ENCODE results near the gene TMEM169.
A peak's percentile ranks its signal among the peaks of the same experiment; 100 is the strongest.

Gene TMEM169, protein sequence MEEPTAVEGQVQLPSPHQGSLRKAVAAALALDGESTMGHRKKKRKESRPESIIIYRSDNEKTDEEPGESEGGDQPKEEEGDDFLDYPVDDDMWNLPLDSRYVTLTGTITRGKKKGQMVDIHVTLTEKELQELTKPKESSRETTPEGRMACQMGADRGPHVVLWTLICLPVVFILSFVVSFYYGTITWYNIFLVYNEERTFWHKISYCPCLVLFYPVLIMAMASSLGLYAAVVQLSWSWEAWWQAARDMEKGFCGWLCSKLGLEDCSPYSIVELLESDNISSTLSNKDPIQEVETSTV

DNA sequence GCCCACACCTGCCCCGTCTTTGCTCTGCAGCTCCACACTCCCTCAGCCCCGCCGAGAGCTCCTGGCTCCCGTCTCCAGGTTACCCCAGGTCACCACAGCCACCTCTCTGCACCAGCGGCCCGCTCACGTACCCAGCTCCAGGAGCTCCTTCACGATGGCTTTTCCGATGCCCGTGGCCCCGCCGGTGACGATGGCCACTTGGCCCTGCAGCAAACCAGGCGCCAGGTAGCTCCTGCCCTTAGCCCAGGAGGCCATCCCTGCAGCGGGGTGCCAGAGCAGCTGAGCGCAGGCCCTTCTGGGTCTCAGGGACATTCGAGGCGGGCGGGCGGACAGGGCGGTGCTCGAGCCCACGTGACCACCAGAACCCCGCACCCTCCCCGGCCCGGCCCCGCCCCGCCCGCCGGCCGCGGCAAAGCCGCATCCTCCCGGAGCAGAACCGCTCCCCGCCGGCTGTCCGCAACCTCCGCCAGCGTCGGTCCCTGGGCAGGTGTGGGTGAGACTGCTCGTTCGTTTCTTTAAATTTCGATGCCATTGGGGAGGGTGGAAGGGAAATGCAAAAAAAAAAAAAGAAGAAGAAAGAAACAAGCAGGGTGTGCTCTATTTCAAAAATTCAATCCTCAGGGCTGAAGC lies at the start of gene TMEM169, which contains the start of gene PECR:
TMEM169 (plus strand) TSS at position 433 of the 630 bp plus-strand sequence. CDS start 14,045 bp downstream, outside the sequence.
PECR (minus strand) TSS at position 323 of the 630 bp plus-strand sequence; CDS start at position 255, 68 bp downstream.
- DNase-seq (ENCODE audit: low read depth): peak; percentile 58

DNA sequence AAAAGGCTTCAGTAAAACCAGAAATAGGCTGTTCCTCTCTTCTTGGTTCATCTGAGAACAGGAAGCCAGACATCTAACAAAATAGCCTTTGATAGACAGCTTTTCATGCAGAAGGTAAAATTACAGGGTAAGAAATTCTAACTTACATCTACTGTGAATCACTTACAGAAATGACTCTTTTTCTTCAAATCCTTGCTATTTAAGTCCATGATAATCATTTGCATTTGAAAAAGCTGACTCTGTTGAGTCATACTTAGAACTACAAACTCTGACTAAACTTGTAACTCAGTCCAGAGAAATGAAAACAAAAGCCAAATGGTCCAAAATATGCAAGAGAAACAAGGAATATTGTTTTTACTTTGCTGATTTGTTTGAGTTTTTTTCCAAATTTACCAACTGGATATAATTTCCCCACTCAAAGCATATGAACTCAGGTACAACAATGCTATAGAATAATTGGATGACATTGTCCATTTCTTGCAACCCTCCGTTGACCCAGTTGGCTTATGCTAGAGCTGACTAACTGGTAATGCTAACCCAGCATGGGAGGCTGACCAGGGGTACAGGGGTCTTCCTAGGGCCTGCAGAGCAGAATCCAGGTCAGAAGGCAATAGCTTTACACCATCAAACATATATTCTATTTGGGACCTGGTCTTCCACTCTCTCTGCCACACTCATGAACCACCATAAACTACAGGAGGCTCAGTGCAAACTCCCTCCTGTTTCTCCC lies 49.6 kb upstream of the TMEM169 start:
- DNase-seq (ENCODE audit: low read depth): no peak

DNA sequence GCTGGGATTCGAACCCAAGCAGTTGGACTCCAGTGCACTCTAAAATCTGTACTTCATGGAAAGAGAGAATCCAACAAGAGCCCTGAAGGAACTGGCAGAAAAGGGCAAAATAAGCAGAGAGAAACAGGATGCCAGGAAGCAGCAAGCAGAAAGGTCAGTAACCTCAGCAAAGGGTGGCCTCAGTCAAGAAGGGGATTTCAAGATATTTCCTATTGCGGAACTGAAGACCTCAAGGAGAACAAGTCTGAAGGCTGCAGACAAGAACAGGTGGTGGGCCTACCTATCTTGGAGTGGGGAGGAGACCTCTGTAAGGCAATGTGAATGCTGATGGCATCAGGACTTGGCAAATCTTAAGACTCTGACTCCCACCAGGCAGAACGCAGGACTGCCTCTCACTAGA lies 48.3 kb upstream of the TMEM169 start:
- no peak for DNase-seq (ENCODE audit: low read depth)

DNA sequence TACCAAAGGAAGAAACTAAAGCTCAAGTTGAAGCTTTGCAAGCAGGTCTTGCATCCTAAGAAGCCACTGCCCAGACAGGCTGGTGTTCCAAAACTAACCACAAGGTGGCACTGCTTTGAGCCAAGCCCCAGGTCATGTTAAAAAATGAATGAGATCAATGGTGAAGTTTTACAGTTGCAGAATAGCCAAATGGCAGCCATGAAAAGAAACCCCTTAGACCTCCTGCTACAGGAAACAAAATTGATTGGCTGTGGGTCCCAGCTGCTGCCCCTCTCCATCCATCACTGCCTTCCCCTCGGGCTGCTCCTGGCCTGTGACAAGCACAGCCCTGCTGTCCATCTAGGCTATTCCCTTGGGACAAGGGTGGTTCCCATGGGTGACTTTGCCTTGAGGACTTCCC lies 47.7 kb upstream of the TMEM169 start:
- DNase-seq (ENCODE audit: low read depth): peak; percentile 42

DNA sequence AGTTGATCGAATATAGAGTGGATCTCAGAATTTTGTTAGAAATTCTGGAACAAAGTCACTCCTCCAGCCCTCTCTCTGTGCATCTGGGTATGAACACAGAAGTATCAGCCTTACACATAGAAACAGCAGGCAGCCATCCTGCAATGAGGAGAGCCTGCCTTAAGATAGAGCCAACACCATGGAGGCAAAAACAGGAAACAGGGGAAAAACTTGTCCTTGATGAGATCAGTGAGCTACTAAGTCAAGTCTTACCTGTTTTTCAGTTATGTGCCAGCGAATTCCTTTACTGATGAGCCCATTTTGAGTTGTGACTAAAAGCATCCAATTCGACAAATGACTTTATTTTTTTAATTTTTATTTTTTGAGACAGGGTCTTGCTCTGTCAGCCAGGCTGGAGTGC lies 41.8 kb upstream of the TMEM169 start:
- no peak for DNase-seq (ENCODE audit: low read depth)

DNA sequence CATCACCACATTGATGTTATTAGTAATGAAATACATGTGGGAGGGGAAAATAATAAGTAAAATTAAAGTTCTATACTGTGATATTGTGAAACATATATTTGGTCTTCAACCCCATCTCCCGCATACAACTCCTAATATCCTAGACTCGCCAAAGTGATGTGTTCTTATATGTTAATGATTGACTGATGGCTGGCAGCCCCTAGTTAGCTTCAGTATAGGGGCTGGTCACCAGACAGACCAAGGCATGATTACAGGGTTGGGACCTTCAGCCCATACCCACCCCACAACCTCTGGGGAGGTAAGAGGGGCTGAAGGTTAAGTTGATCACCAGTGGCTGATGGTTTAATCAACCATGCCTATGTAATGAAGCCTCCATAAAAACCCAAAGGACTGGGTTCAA lies 40.3 kb upstream of the TMEM169 start:
- DNase-seq (ENCODE audit: low read depth): no peak

DNA sequence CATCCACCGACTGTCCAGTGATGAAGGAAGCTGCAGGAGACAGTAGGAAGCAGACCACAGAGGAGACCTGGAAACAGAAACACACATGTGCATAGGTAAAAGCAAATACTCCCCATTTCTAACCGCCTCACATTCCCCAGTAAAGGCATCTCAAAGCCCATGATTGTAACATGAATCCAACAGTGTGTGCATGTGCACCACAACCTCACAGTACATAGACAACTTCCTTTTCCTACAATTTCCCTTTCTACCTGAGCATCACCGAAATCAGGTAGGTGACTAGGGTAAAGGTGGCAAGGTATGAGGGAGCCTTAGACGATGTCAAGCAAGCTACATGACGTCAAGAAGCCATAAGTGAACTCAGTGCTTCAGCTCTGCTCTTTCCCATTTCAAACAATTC lies 37.8 kb upstream of the TMEM169 start:
- DNase-seq (ENCODE audit: low read depth): no peak

DNA sequence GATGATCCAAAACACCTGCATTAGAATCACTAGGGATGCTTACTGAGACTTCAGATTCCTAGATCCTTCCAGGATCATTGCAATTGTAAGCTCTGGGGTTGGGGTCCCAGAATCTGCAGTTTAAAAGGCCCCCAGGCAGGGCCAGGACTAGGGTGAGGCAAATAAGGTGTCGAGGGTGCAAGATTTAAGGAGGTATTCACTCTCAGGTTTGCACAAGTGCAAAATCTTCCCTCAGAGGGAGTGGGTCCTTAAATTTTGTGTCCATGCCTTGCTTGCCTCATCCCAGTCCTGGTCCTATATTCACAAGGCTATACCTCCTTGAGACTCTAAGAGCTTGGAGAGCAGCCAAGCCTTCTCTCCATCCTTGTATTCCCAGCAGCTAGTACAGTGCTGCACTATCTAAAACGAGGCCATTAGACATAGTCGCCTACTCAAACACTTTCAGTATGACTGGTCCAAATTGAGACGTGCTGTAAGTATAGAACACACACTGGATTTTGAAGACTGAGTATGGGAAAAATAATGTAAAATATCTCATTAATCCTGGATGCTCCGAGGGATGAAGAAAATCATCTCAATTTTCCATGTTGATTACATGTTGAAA lies 36.7 kb upstream of the TMEM169 start:
- no peak for DNase-seq (ENCODE audit: low read depth)

DNA sequence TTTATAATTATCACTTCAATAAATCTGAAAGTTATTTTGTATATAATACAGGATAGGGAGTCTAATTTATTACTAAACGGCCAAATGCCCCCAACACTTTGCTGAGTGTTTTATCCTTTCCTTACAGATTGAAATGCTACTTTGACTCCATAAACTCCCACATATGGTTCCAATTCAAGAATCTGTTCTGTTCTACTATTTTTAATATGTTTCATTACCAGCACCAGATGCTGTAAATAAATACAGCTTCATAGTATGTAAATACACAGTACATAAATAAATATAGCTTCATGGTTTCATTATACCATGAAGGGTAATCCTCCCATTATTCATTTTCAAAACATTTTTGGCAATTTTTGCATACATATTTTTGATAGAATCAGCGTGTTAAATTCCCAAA lies 34.3 kb upstream of the TMEM169 start:
- no peak for DNase-seq (ENCODE audit: low read depth)

DNA sequence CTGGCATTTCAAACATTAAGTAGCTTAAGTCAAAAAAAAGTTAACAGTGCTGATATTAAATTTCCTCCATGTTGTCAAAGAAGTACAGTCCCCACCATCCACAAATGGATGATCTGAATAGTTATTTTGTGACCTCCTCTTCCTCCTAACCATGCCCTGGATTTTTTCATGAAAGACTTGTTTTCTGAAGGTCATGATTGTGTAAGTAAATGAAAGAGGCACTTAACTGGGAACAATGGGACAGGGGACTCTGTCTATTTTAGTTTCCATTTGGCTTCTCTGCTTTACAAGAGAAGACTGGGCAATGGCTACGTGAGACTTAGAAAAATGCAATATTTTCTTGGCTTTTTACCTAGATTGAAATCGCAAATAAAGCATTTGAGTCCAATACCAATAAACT lies 32.3 kb upstream of the TMEM169 start:
- DNase-seq (ENCODE audit: low read depth): no peak

DNA sequence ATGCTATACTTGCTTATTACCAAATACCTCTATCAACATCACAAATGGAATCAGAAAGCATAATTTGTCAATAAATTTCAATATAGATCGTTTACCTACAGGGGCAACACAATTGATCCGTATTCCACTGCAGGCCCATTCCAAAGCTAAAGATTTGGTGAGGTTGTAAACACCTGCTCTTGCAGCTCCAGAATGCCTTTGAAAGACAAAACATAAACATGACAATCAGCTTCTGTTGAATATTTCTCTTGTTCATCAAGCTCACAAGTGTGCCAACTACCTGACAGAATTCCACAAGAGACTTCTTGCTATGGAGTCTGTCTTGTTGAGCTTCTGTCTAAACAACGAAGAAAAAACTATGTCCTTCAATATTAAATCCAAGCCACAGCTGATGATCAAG lies 30.4 kb upstream of the TMEM169 start:
- no peak for DNase-seq (ENCODE audit: low read depth)

DNA sequence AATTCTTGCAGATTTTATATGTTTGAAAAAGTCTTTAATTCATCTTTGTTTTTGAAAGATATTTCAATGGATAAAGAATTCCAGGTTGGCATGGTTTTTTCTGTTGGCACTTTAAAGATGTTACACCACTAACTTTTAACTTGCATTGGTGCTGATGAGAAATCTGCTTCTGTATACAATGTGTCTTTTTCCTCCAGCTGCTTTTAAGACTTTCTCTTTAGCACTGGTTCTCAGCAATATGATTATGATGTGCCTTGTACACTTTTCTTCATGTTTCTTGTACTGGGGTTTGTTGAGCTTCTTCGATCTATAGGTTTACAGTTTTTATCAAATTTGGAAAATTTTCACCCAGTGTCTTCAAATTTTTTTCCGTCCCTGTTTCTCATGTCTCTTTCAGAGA lies 29.3 kb upstream of the TMEM169 start:
- DNase-seq (ENCODE audit: low read depth): no peak

DNA sequence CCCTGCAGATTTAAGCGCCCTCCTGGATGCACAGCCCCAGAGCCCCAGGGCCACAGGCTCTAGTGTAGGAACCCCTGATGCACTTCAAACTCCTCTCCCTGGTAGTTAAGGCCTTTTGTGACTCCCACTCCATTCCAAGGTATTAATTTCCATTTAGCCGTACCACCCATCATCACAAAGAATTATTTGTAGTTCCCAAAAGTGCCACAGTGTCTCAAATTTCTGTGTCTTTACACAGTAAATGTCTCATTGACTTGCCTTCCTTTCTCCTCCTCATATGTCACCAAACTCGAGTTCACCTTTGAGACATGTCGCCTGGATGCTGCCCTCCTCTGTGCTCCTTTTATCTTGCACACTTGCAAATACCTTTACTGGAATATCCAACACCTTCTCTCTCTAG lies 26.0 kb upstream of the TMEM169 start:
- no peak for DNase-seq (ENCODE audit: low read depth)

DNA sequence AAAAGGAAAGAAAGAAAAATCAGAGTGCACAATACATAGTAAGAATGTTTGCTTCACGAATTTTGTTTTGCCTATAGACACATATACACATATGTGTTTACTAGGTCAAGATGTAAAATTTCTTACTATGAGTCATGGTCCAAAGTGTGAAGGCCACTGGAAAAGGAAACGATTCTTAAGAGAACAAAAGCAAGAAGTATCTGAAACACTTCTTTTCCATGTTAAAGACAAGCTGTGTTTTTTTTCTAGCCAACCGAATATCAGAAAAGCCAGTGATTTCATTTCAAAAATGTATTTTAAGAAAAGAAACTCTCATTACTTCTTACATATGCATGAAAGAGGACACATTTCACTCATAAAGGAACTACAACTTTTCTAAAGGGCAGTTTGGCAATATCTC lies 25.0 kb upstream of the TMEM169 start:
- DNase-seq (ENCODE audit: low read depth): no peak

DNA sequence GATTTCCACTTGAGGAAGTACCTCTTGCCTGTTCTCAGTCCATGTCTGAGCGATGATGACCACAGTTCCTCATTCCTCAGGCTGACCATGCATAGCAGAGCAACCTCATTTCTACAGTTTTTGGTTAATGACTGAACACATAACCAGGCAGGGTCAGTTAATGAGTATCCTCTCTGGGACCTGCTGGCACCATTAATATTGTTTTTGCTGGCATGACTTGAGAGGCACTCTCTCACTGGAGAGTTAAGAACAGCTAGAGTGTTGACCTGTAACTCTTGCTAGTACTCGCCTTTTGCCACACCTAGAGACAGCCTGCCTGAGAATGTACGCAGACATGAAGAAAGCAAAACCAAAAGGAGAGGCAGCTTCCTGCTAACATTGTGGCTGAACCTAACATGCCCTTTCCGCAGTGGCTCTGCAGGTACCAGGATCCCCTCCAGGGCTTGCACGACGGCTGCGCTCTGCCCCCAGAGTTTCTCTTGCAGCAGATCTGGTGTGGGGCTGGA lies 24.0 kb upstream of the TMEM169 start:
- DNase-seq (ENCODE audit: low read depth): peak; percentile 33

DNA sequence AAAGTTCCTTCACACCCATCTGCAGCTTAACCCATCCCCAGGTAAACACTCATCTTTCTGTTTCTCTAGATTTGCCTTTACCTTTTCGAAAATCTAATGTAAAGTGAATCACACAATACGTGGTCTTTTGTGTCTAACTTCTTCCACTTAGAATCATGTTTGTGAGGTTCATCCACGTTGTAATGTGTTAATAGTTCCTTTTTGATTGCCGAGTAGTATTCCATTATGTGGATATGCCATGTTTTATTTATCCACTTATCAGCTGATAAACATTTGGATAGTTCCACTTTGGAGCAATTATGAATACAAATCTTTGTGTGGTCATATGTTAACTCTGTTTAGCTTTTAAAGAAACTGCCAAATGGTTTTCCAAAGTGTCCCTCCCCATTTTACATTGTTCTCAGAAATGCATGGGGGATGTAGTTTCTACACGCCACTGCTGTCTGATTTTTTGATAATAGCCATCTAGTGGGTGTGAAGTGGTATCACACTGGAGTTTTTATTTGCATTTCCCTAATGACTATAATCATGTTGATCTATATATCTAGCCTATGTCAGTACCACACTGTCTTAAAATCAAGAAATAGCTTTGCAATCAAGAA lies 22.4 kb upstream of the TMEM169 start:
- no peak for DNase-seq (ENCODE audit: low read depth)

DNA sequence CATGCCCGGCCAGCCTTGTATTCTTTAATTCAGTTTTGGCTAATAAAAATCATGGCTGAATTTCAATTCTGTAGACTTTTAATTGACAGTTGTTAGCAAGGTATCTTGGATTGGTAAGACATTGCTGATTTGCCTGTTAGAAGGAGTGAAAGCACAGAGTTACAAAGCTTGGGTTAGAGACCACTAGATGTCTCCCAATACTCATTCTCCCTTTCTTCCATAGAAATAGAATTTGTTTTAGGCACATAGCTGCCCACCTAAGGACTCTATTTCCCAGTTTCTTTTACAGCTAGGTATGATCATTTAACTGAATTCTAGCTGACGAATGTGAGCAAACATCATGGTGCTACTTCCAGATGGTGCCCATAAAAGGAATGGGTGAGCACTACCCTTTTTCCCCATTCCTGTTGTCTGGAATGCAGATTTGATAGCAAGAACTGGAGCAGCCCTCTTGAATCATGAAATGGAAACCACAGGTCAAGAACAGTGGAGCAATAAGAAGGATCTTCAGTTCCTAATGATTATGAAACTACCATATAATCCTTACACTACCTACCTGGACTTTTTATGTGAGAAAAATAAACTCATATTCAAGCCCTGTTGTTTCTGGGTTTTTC lies 17.6 kb upstream of the TMEM169 start:
- DNase-seq (ENCODE audit: low read depth): no peak

DNA sequence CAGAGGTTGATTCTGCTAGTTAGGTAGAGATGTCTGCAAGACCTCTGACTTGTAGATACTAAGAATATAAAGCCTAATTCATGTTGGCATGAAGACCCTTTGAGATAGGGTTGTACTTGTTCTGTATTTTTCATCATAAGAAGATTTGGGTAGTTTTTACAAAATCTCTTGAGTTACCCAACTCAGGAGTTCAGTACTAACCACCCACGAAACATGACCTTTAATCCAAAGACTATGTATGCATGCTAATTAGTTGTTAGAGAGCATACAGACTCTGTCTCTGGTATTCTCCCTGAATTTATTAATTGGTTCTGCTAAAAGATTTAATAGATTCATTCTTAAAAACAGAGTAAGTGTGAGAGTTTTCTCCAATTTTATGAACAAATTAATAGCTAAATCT lies 17.1 kb upstream of the TMEM169 start:
- no peak for DNase-seq (ENCODE audit: low read depth)

DNA sequence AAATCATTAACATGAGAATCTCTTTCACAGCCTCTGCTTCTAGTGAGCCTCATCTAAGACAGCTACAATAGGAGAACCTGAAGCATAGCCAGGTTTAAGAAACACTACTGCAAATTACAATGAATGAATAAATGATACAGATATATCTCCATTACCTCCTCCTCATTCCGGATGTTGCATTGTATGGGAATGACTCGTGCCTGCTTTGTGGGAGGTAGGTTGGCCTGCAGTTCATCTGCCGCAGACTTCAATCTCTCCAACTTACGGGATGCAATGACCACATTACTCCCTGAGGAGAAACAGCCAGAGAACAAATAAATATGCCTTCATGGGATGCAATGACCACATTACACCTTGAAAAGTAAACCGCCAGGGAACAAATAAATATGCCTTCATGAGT lies 15.5 kb upstream of the TMEM169 start:
- DNase-seq (ENCODE audit: low read depth): no peak

DNA sequence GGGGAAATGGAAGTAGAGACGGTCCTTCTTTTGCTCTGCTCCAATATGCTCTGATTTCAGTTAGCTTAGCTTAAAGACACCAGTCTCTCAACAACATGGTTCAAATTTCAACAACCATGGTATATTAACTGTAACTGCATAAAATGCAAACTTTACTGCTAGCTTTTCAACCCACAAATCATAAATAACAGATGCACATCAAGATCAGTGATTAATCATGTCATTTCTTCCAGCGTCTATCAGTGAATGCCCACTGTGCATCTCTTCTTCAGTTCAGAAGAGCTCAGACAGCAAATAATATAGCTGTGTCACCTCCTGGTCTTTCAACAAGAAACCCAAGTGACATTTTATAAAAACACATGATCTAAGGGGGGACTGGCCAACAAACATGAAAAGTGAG lies 12.7 kb upstream of the TMEM169 start:
- DNase-seq (ENCODE audit: low read depth): no peak

DNA sequence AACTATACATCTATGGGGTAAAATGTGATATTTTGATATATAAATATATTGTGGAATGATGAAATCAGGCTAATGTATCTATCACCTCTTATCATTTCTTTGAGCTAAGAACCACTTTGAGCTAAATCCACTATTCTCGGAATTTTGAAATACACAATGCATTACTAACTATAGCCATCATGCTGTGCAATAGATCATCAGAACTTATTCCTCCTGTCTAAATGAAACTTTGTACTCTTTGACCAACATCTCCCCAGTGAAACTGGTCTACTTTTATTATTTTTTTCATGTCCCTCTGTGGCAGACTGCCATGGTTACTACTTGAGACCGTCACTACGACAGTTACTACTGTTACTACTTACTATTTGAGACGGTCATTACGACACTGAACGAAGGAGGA lies 11.5 kb upstream of the TMEM169 start:
- DNase-seq (ENCODE audit: low read depth): no peak

Data from stimulated activated CD8-positive, alpha-beta memory T cell treated with anti-CD3 and anti-CD28 coated beads, Interleukin-12 subunit alpha, Interleukin-12 subunit beta, amount 100 ng/mL, for 4 hours (primary cell).